ENCODE data around the gene TNFRSF1A. TPM values are rescaled to one million over a fixed set of nuclear protein-coding genes. Genes with fewer than 3 reads are reported as not detected.
A peak's percentile ranks its signal among the peaks of the same experiment; 100 is the strongest.

Gene TNFRSF1A
- total RNA-seq, 2 donors from 2014 or later: 62.9 to 176 TPM

- DNase-seq (ENCODE audit: low spot score): no peak
- TF ChIP-seq, protein P1, sequence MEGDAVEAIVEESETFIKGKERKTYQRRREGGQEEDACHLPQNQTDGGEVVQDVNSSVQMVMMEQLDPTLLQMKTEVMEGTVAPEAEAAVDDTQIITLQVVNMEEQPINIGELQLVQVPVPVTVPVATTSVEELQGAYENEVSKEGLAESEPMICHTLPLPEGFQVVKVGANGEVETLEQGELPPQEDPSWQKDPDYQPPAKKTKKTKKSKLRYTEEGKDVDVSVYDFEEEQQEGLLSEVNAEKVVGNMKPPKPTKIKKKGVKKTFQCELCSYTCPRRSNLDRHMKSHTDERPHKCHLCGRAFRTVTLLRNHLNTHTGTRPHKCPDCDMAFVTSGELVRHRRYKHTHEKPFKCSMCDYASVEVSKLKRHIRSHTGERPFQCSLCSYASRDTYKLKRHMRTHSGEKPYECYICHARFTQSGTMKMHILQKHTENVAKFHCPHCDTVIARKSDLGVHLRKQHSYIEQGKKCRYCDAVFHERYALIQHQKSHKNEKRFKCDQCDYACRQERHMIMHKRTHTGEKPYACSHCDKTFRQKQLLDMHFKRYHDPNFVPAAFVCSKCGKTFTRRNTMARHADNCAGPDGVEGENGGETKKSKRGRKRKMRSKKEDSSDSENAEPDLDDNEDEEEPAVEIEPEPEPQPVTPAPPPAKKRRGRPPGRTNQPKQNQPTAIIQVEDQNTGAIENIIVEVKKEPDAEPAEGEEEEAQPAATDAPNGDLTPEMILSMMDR (IDR thresholded peaks at IDR 0.05): peak; percentile 85 to 96
- Histone ChIP-seq H3K27me3 (no peaks in the 10 kb centered on the region), H3K9me3 (no peaks in the 10 kb centered on the region), H3K4me3 (no peak overlapping the region), H3K4me1 (peaks cover 0 to 5% of the 10 kb centered on the region in 2 donors), H3K27ac (no peak overlapping the region), H3K36me3 (no peaks in the 10 kb centered on the region)
These were observed 56.8 kb downstream of the TNFRSF1A start for GRCh38 chr12:6285063-6285477.

DNA sequence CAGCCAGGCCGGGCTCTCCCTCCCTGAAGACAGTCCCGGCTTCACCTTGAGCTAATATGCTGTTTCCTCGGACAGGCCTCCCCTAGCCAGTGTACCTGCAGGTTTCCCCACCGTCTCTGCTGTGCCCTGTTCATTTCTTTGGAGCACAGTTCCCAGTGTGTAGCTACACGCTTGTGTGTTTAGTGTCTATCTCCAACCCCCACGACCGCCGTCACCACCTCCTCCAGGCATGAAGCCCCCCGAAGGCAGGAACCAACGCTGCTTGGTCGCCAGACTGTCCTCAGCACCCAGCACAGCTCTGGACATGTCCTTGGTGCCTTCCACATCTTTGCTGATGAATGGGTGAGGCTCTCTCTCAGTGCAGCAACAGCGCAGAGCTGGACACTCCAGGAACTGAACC, 57.6 kb downstream of the TNFRSF1A start:
- Histone ChIP-seq H3K4me3 (no peak overlapping the region), H3K36me3 (no peaks in the 10 kb centered on the region), H3K9me3 (no peaks in the 10 kb centered on the region), H3K27me3 (no peaks in the 10 kb centered on the region), H3K27ac (no peak overlapping the region), H3K4me1 (peaks cover 0 to 13% of the 10 kb centered on the region in 2 donors)
- TF ChIP-seq, protein P1 (IDR thresholded peaks at IDR 0.05): no peak
- no peak for DNase-seq (ENCODE audit: low spot score)

DNA sequence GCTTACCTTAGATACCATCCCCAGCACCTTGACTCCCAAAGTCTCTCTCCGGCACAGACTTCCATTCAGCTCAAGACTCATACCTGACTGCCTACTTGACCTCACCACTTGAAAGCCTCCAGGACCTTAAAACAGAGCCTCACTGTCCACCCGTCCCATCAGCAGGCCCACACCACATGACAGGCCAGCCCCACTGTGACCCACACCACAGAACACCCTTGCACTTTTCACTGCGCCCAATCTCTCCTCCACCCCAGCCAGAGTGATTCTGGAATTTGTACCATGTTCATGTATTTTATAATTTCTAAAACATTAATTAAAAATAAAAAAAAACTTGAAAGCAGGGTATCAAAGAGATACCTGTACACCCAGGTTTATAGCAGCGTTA, 59.4 kb downstream of the TNFRSF1A start:
- no peak for DNase-seq (ENCODE audit: low spot score)
- TF ChIP-seq, protein P1 (IDR thresholded peaks at IDR 0.05): no peak

DNA sequence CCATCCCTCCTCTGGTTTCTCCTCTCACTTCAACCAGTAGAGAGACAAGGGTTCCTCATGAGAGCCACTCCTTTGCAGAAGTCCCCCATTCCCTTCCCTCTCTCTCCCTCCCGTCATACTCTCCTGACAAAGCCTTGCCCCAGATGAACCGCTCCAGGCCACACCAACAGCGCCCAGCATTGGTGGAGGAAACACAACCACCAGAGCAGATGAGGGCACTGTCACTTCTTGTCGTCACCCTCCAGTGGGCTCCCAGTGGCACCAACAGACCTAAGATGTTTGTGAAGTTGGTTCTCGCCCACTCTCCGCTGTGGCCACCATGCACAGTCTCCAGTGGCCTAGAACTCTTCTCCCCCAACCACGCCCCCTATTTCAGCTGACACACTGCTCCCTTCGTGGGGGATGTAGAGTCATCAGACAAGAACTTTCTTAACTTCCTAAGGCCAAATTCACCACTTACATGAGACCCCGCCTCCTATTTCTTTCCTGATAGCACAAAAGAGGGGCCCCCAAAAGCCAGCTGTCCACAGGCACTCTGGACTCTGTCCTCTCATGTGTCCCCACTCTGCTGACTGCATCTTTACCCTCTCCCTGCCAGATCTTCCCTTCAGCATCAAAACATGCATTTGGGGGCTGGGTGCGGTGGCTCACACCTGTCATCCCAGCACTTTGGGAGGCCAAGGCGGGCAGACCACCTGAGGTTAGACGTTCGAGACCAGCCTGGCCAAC, 60.6 kb downstream of the TNFRSF1A start:
- peaks cover 0 to 30% of the 10 kb centered on the region in 2 donors for H3K4me1 ChIP-seq
- TF ChIP-seq, protein P1 (IDR thresholded peaks at IDR 0.05): no peak
- no peak overlapping the region for H3K27ac ChIP-seq
- no peaks in the 10 kb centered on the region for H3K27me3 ChIP-seq
- no peaks in the 10 kb centered on the region for H3K9me3 ChIP-seq
- DNase-seq (ENCODE audit: low spot score): no peak
- no peaks in the 10 kb centered on the region for H3K36me3 ChIP-seq
- H3K4me3 ChIP-seq: no peak overlapping the region

More for the DNA sequence above, 59.4 kb downstream of the TNFRSF1A start:
- H3K9me3 ChIP-seq: no peaks in the 10 kb centered on the region
- H3K4me3 ChIP-seq: no peak overlapping the region
- no peaks in the 10 kb centered on the region for H3K36me3 ChIP-seq
- H3K27ac ChIP-seq: no peak overlapping the region
- H3K4me1 ChIP-seq: peaks cover 0 to 28% of the 10 kb centered on the region in 2 donors
- no peaks in the 10 kb centered on the region for H3K27me3 ChIP-seq

GRCh38 chr12:6280672-6281071, 61.2 kb downstream of the TNFRSF1A start:
- Histone ChIP-seq H3K27ac (peak overlapping the region in 1 of 2 donors; percentile 34), H3K36me3 (no peaks in the 10 kb centered on the region), H3K9me3 (no peaks in the 10 kb centered on the region), H3K4me3 (no peak overlapping the region), H3K4me1 (peaks cover 0 to 30% of the 10 kb centered on the region in 2 donors), H3K27me3 (no peaks in the 10 kb centered on the region)
- no peak for DNase-seq (ENCODE audit: low spot score)
- TF ChIP-seq, protein P1 (IDR thresholded peaks at IDR 0.05): no peak
